Measurements from ENCODE around the gene NRG3. TPM values are rescaled to one million over a fixed set of nuclear protein-coding genes. Genes with fewer than 3 reads are reported as not detected.

NRG3 gene
- total RNA-seq, 1 donor from 2014 or later = 1.6 TPM

GRCh38 chr10:81848514-81848913 lies 26.5 kb upstream of the NRG3 start:
- H3K36me3 ChIP-seq = no peaks in the 10 kb centered on the region
- TF ChIP-seq CTCF (IDR thresholded peaks at IDR 0.05) = no peak
- H3K9me3 ChIP-seq = no peaks in the 10 kb centered on the region
- intact Hi-C loops (cut with DNase I) = no loop called here
- DNase-seq (ENCODE audit: low spot score in 2 of 2) = no peak
- no peak overlapping the region for H3K4me3 ChIP-seq
- H3K27me3 ChIP-seq = no peaks in the 10 kb centered on the region
- H3K27ac ChIP-seq = no peak overlapping the region
- H3K4me1 ChIP-seq = no peaks in the 10 kb centered on the region

- intact Hi-C loops (cut with DNase I) = no loop called here
- no peak for DNase-seq (ENCODE audit: low spot score in 2 of 2)
- H3K9me3 ChIP-seq = no peaks in the 10 kb centered on the region
- no peak overlapping the region for H3K4me3 ChIP-seq
- H3K27me3 ChIP-seq = no peaks in the 10 kb centered on the region
- no peaks in the 10 kb centered on the region for H3K36me3 ChIP-seq
- no peak for TF ChIP-seq CTCF (IDR thresholded peaks at IDR 0.05)
- no peak overlapping the region for H3K27ac ChIP-seq
- H3K4me1 ChIP-seq = no peaks in the 10 kb centered on the region
Measured at GRCh38 chr10:81848931-81849330, 26.1 kb upstream of the NRG3 start.

GRCh38 chr10:81862596-81862995 lies 12.4 kb upstream of the NRG3 start:
- Histone ChIP-seq H3K27ac (no peak overlapping the region), H3K4me3 (no peak overlapping the region), H3K9me3 (no peaks in the 10 kb centered on the region), H3K4me1 (no peaks in the 10 kb centered on the region), H3K36me3 (no peaks in the 10 kb centered on the region), H3K27me3 (no peaks in the 10 kb centered on the region)
- DNase-seq (ENCODE audit: low spot score in 2 of 2) = no peak
- TF ChIP-seq CTCF (IDR thresholded peaks at IDR 0.05) = no peak
- intact Hi-C loops (cut with DNase I) = no loop called here

GRCh38 chr10:81863771-81864170 lies 11.2 kb upstream of the NRG3 start:
- no peaks in the 10 kb centered on the region for H3K4me1 ChIP-seq
- no peaks in the 10 kb centered on the region for H3K36me3 ChIP-seq
- no peak overlapping the region for H3K4me3 ChIP-seq
- H3K9me3 ChIP-seq = no peaks in the 10 kb centered on the region
- no peak overlapping the region for H3K27ac ChIP-seq
- intact Hi-C loops (cut with DNase I) = no loop called here
- no peak for DNase-seq (ENCODE audit: low spot score in 2 of 2)
- H3K27me3 ChIP-seq = no peaks in the 10 kb centered on the region
- TF ChIP-seq CTCF (IDR thresholded peaks at IDR 0.05) = no peak

GRCh38 chr10:81865581-81865980 lies 9.4 kb upstream of the NRG3 start:
- H3K27ac ChIP-seq = no peak overlapping the region
- no peaks in the 10 kb centered on the region for H3K36me3 ChIP-seq
- H3K4me1 ChIP-seq = no peaks in the 10 kb centered on the region
- no peaks in the 10 kb centered on the region for H3K27me3 ChIP-seq
- TF ChIP-seq CTCF (IDR thresholded peaks at IDR 0.05) = no peak
- H3K9me3 ChIP-seq = no peaks in the 10 kb centered on the region
- no peak for DNase-seq (ENCODE audit: low spot score in 2 of 2)
- intact Hi-C loops (cut with DNase I) = no loop called here
- no peak overlapping the region for H3K4me3 ChIP-seq

GRCh38 chr10:81866753-81867152 lies 8.2 kb upstream of the NRG3 start:
- DNase-seq (ENCODE audit: low spot score in 2 of 2) = no peak
- TF ChIP-seq CTCF (IDR thresholded peaks at IDR 0.05) = no peak
- intact Hi-C loops (cut with DNase I) = no loop called here
- Histone ChIP-seq H3K4me1 (no peaks in the 10 kb centered on the region), H3K4me3 (no peak overlapping the region), H3K9me3 (no peaks in the 10 kb centered on the region), H3K36me3 (no peaks in the 10 kb centered on the region), H3K27me3 (no peaks in the 10 kb centered on the region), H3K27ac (no peak overlapping the region)
